ENCODE data around the gene CHAT.

Gene CHAT

GRCh38 chr10:49631975-49632374, 18.1 kb downstream of the CHAT start (continued):
- TF ChIP-seq ZNF26 (tag by site-specific recombination; IDR thresholded peaks at IDR 0.05) (no peak), ZBTB11 (tag by site-specific recombination; conservative IDR thresholded peaks at IDR 0.05; ENCODE audit: low read depth) (no peak)

- TF ChIP-seq ZNF133 (tag by site-specific recombination; IDR thresholded peaks at IDR 0.05) (no peak), ZNF37A (tag by site-specific recombination; IDR thresholded peaks at IDR 0.05) (no peak), MYNN (tag by site-specific recombination; IDR thresholded peaks at IDR 0.05; ENCODE audit: borderline replicate concordance) (no peak), ZNF768 (tag by site-specific recombination; IDR thresholded peaks at IDR 0.05) (no peak), ZNF629 (tag by site-specific recombination; IDR thresholded peaks at IDR 0.05) (no peak), ZBTB20 (tag by site-specific recombination; IDR thresholded peaks at IDR 0.05) (peak; percentile 70), ZNF292 (tag by site-specific recombination; IDR thresholded peaks at IDR 0.05; ENCODE audit: borderline replicate concordance, low read depth) (no peak), SP7 (tag by site-specific recombination; IDR thresholded peaks at IDR 0.05) (peak; percentile 47; the same call in 1 of the 2 replicates), ZBTB48 (tag by site-specific recombination; IDR thresholded peaks at IDR 0.05) (no peak), ZBTB11 (tag by site-specific recombination; conservative IDR thresholded peaks at IDR 0.05; ENCODE audit: low read depth) (no peak), ZBTB8A (tag by site-specific recombination; IDR thresholded peaks at IDR 0.05) (no peak)
- Histone ChIP-seq H3K9me3 (ENCODE audit: control insufficient read depth, insufficient read depth, low read depth, low read length) (no peaks in the 10 kb centered on the region), H3K4me3 (ENCODE audit: low read depth, low read length) (no peak overlapping the region), H3K36me3 (ENCODE audit: control insufficient read depth in 2 of 2, insufficient read depth in 1 of 2, low read length in 2 of 2) (no peaks in the 10 kb centered on the region), H3K4me1 (ENCODE audit: control insufficient read depth, insufficient read depth, low read length) (no peaks in the 10 kb centered on the region), H3K27ac (ENCODE audit: extremely low read depth, low read depth, low read length) (no peak overlapping the region)
- ChIA-PET CTCF (no interaction called here), POLR2A (interaction anchor here (0.5 to 0.6 kb wide), 2 partner anchors 246 to 284 kb away, joined by 3 to 6 read pairs; no protein-coding TSS in a partner anchor)
These were observed 18.8 kb downstream of the CHAT start for GRCh38 chr10:49632406-49633317.
